Measurements from ENCODE around the gene HHATL. TPM values are rescaled to one million over a fixed set of nuclear protein-coding genes. Genes with fewer than 3 reads are reported as not detected.

HHATL gene
- total RNA-seq, 2 experiments from 2014 or later = not detected

GRCh38 chr3:42660131-42660715 is 42.4 kb downstream of the HHATL start:
- intact Hi-C loops (cut with micrococcal nuclease) = no loop called here
- CTCF ChIA-PET = interaction anchor here (0.6 to 0.9 kb wide), 2 partner anchors 24 to 101 kb away, joined by 3 read pairs; no protein-coding TSS in a partner anchor
- H3K27me3 Mint-ChIP-seq (ENCODE audit: low read depth) = no peaks in the 10 kb centered on the region
- H3K36me3 Mint-ChIP-seq (ENCODE audit: low read depth) = no peaks in the 10 kb centered on the region
- no peaks in the 10 kb centered on the region for H3K4me1 Mint-ChIP-seq (ENCODE audit: low read depth)
- no peak overlapping the region for H3K27ac Mint-ChIP-seq
- H3K9me3 Mint-ChIP-seq = no peaks in the 10 kb centered on the region
- H3K4me3 Mint-ChIP-seq = no peak overlapping the region
- DNase-seq = no peak

- Mint-ChIP-seq H3K4me3 (no peak overlapping the region), H3K36me3 (ENCODE audit: low read depth) (no peaks in the 10 kb centered on the region), H3K27ac (no peak overlapping the region), H3K9me3 (no peaks in the 10 kb centered on the region), H3K27me3 (ENCODE audit: low read depth) (no peaks in the 10 kb centered on the region), H3K4me1 (ENCODE audit: low read depth) (no peaks in the 10 kb centered on the region)
- CTCF ChIA-PET = interaction anchor here (0.6 to 0.9 kb wide), 2 partner anchors 23 to 102 kb away, joined by 3 read pairs; no protein-coding TSS in a partner anchor
- DNase-seq = no peak
- intact Hi-C loops (cut with micrococcal nuclease) = no loop called here
These were observed 43.0 kb downstream of the HHATL start for GRCh38 chr3:42659451-42660130.

GRCh38 chr3:42658771-42659390 is 43.7 kb downstream of the HHATL start:
- no peaks in the 10 kb centered on the region for H3K36me3 Mint-ChIP-seq (ENCODE audit: low read depth)
- CTCF ChIA-PET = interaction anchor here (0.9 kb wide), 1 partner anchor 23 kb away, joined by 3 read pairs; no protein-coding TSS in a partner anchor
- intact Hi-C loops (cut with micrococcal nuclease) = no loop called here
- no peaks in the 10 kb centered on the region for H3K9me3 Mint-ChIP-seq
- H3K27me3 Mint-ChIP-seq (ENCODE audit: low read depth) = no peaks in the 10 kb centered on the region
- H3K4me1 Mint-ChIP-seq (ENCODE audit: low read depth) = no peaks in the 10 kb centered on the region
- DNase-seq = no peak
- H3K4me3 Mint-ChIP-seq = no peak overlapping the region
- H3K27ac Mint-ChIP-seq = no peak overlapping the region

DNA sequence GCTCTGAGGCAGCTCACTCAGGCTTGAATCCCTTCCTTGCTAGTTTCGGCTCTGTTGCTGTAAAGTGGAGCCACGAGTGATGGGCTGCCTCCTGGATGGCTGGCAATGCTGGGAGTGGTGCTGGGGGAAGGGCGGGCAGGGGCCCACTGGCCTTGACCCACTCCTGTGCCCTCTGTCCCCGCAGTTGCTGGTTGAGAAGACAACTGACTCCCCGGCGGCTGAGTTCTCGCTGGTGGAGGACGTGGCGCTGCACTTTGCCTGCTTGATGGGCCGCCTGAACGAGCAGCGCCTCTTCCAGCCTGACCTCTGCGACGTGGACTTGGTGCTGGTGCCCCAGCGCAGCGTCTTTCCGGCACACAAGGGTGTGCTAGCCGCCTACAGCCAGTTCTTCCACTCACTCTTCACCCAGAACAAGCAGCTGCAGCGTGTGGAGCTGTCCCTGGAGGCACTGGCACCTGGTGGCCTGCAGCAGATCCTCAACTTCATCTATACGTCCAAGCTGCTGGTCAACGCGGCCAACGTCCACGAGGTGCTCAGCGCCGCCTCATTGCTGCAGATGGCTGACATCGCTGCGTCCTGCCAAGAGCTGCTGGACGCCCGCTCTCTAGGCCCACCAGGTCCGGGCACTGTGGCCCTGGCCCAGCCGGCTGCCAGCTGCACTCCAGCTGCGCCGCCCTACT is 44.4 kb downstream of the HHATL start:
- no peak for DNase-seq
- Mint-ChIP-seq H3K9me3 (no peaks in the 10 kb centered on the region), H3K36me3 (ENCODE audit: low read depth) (no peaks in the 10 kb centered on the region), H3K27me3 (ENCODE audit: low read depth) (no peaks in the 10 kb centered on the region), H3K27ac (no peak overlapping the region), H3K4me1 (ENCODE audit: low read depth) (peaks cover 2% of the 10 kb centered on the region), H3K4me3 (no peak overlapping the region)
- intact Hi-C loops (cut with micrococcal nuclease) = no loop called here
- CTCF ChIA-PET = no interaction called here

DNA sequence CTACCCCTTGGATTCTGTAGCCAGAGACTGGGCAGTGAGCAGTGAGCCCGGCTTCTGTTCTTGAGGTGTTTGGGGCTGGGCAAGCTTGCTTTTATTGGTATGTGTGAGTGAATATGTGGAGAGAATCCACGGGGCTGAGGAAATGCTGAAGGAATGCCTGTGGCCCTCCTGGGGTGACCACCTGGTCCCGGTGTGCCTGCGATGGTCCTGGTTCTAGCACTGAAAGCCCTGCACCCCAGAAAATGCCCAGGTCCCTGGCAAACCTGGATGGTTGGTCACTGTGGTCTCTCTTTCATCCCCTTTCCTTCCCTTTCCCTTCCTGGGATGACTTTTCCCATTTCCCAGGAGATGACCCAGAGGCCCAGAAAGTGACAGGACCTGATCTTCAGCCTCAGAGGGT is 44.9 kb downstream of the HHATL start:
- Mint-ChIP-seq H3K9me3 (no peaks in the 10 kb centered on the region), H3K4me1 (ENCODE audit: low read depth) (peaks cover 2% of the 10 kb centered on the region), H3K36me3 (ENCODE audit: low read depth) (no peaks in the 10 kb centered on the region), H3K27ac (no peak overlapping the region), H3K4me3 (no peak overlapping the region), H3K27me3 (ENCODE audit: low read depth) (no peaks in the 10 kb centered on the region)
- CTCF ChIA-PET = no interaction called here
- intact Hi-C loops (cut with micrococcal nuclease) = no loop called here
- DNase-seq = no peak

- H3K4me3 Mint-ChIP-seq = no peak overlapping the region
- intact Hi-C loops (cut with micrococcal nuclease) = no loop called here
- H3K27ac Mint-ChIP-seq = no peak overlapping the region
- H3K36me3 Mint-ChIP-seq (ENCODE audit: low read depth) = no peaks in the 10 kb centered on the region
- CTCF ChIA-PET = interaction anchor here (0.7 kb wide), 1 partner anchor 21 kb away, joined by 3 read pairs; no protein-coding TSS in a partner anchor
- H3K9me3 Mint-ChIP-seq = no peaks in the 10 kb centered on the region
- no peaks in the 10 kb centered on the region for H3K27me3 Mint-ChIP-seq (ENCODE audit: low read depth)
- DNase-seq = no peak
- peaks cover 2% of the 10 kb centered on the region for H3K4me1 Mint-ChIP-seq (ENCODE audit: low read depth)
These were observed 45.7 kb downstream of the HHATL start for GRCh38 chr3:42656680-42657610.

DNA sequence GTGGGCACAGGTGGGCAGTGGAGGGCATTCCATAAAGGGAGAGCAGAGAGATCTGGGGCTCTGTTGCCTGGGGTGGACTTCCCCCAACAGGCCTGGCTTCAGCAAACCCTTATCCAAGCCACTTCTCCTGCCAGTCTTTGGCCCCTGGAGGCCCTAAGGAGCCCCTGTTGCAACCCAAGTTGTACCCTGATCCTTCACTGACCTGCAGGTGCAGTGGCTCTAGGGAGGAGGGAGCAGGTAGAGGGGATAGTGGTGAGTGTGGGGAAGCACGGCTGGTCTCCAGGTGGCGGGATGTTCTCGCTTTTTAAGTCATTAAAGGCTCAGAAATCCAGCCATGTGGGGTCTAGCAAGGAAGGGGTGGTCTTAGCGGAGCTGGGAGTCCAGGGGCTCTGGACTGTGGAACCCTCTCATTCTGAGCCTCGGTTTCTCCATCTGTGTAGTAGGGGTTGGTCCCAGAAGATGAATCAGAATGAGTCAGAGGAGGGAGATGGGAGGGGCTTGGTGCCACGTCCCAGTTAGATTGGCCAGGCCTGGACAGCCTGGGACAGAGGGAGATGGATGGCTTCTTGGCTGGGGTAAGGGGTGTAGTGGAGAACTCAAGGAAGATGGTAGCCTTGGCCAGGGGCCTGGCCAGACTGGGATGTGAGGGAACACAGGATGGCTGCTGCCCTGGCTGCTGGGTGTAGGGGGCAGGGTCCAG is 46.5 kb downstream of the HHATL start:
- intact Hi-C loops (cut with micrococcal nuclease) = no loop called here
- CTCF ChIA-PET = interaction anchor here (0.7 kb wide), 1 partner anchor 20 kb away, joined by 3 read pairs; no protein-coding TSS in a partner anchor
- no peak overlapping the region for H3K27ac Mint-ChIP-seq
- H3K9me3 Mint-ChIP-seq = no peaks in the 10 kb centered on the region
- no peaks in the 10 kb centered on the region for H3K36me3 Mint-ChIP-seq (ENCODE audit: low read depth)
- no peaks in the 10 kb centered on the region for H3K27me3 Mint-ChIP-seq (ENCODE audit: low read depth)
- DNase-seq = no peak
- H3K4me1 Mint-ChIP-seq (ENCODE audit: low read depth) = peaks cover 2% of the 10 kb centered on the region
- H3K4me3 Mint-ChIP-seq = no peak overlapping the region

DNA sequence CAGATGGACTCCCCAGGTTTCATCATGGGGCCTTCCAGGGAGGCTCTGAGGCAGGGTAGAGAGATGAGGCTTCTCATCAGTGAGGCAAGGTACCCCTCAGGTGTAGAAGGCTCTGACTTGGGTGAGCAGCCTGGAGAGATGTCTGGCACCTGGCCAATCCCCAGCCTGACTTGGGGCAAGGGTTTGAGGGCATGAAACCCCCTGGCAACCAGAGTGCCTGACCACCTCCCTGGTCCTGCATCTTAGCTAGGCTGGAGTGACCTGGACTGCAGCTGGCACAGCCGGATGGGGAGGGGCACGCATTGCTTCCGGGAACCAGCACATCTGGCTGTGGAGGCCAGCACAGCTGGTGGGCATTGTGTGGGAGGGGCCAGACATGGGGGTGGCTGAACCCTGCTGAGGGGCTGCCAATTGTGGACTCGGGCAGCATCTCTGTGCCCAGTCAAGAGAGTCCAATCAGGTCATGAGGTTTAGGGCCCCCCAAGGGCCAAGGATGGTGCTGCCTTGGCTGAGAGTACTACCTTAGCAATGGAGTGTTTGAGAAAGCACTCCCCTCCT is 47.2 kb downstream of the HHATL start:
- Mint-ChIP-seq H3K27ac (no peak overlapping the region), H3K4me1 (ENCODE audit: low read depth) (peaks cover 2% of the 10 kb centered on the region), H3K4me3 (peak overlapping the region; percentile 49), H3K36me3 (ENCODE audit: low read depth) (no peaks in the 10 kb centered on the region), H3K9me3 (no peaks in the 10 kb centered on the region), H3K27me3 (ENCODE audit: low read depth) (no peaks in the 10 kb centered on the region)
- no peak for DNase-seq
- CTCF ChIA-PET = no interaction called here
- intact Hi-C loops (cut with micrococcal nuclease) = no loop called here

DNA sequence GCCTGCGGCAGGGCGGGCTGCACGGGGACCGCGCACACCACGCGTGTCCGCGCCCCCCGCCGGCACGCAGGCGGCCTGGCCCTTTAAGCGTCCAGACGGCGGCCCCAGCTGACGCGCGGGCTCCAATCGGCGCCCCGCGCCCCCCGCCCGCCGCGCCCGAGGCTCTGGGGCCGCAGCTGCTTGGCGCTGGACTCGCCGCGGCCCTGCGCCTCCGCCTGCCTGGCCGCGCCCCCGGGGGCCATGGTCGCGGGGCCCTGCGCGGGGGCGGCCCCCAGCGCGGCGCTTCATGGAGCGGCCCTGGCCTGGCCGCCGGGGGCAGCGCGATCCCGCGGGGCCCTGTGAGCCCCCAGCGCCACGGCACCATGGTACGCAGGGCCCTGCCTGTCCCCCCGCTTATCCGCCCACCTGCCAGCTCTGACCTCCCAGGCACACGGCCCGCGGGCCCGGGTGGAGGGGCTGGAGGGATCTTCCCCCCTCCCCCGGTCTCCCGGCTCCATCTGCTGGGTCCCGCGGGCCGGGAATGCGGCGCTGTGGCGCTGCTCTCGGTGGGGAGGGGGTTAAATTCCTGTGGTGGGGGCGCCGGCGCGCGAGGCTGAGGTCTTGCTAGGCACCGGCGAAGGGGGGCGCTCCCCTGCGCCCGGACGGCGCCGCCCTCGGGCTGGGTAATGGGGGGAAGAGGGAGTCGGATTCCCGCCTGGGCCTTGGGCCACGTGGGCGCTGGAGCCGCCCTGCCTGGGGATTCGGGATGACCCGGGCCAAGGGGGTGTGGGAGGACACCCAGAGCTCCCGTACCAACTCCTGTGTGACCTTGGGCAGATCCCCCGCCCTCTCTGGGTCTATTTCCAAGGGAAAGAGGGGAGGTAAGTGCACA is 48.0 kb downstream of the HHATL start:
- no peak for DNase-seq
- Mint-ChIP-seq H3K9me3 (no peaks in the 10 kb centered on the region), H3K4me3 (peak overlapping the region; percentile 49), H3K27ac (no peak overlapping the region), H3K36me3 (ENCODE audit: low read depth) (no peaks in the 10 kb centered on the region), H3K4me1 (ENCODE audit: low read depth) (peaks cover 2% of the 10 kb centered on the region), H3K27me3 (ENCODE audit: low read depth) (no peaks in the 10 kb centered on the region)
- intact Hi-C loops (cut with micrococcal nuclease) = no loop called here
- CTCF ChIA-PET = no interaction called here

DNA sequence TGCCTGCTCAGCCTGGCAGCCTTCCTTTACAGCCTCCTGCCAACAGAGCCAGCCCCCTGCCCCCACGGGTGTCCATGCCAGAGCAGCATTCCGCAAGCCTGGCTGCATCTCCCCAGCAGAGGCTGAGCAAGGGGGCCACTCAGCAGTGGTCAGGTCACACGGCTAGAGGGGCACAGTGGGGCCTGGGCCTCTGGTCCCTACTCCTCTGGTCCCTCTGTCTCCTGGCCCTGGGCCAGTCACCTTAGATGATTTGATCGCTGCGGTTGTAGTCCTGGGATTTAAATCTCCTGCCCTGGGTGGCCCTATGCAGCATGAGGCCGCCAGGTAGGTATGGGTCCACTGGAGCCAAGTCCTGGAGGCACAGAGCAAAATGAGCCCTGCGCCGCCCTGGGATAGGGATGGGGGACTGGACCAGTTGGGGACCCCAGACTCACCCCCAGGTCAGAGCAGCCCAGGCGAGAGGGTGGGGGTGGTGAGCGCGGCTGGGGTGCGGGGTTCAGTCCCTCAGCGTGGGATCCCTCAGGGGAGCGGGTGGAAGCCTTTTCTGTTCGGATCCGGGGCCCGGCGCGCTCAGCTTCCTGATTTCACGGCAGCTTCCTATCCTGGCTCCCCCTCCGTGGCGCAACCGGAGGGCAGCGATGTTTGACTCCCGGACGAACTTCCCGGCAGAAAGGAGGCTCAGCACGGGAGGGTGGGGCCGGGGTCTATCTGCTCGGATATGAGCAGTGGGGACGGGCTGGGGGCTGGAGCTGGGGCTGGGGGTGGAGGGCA is 48.9 kb downstream of the HHATL start, which contains the start of gene ZBTB47:
ZBTB47 (plus strand) TSS at position 138 of the 771 bp plus-strand sequence. CDS start 4,659 bp downstream, outside the sequence.
- intact Hi-C loops (cut with micrococcal nuclease) = no loop called here
- peak; percentile 34 for DNase-seq

More for the DNA sequence above, 48.9 kb downstream of the HHATL start, which contains the start of gene ZBTB47:
- peak within 1 kb of the TSS; percentile 76 for H3K4me3 Mint-ChIP-seq
- peaks cover 2% of the 10 kb centered on the region for H3K4me1 Mint-ChIP-seq (ENCODE audit: low read depth)
- CTCF ChIA-PET = interaction anchor here (1.3 kb wide), 1 partner anchor 71 kb away, joined by 3 read pairs; no protein-coding TSS in a partner anchor
- no peaks in the 10 kb centered on the region for H3K27me3 Mint-ChIP-seq (ENCODE audit: low read depth)
- no peak within 1 kb of the TSS for H3K27ac Mint-ChIP-seq
- no peaks in the 10 kb centered on the region for H3K9me3 Mint-ChIP-seq
- H3K36me3 Mint-ChIP-seq (ENCODE audit: low read depth) = peaks cover 3% of the 10 kb centered on the region

Measured in activated naive CD4-positive, alpha-beta T cell treated with anti-CD3 and anti-CD28 coated beads for 36 hours (primary cell).